Cardiac fibroblast (primary cell): Measurements from ENCODE around the gene AGMO.

ENCODE experiments used
- DNase-seq, 2 donors: peaks; one replicate each; pipeline versions ENCODE4 v3.0.0 to v3.0.0-alpha.2; 2010; ENCODE audit warnings: low read depth in 2 of 2
- H3K4me3 ChIP-seq, 2 donors: replicated peaks in 1 of 2; 1 replicate in 1 of 2; 2 replicates in 1 of 2; pipeline ENCODE4 v1.5.1; 2011; ENCODE audit warnings: low read depth in 2 of 2, low read length in 2 of 2, mild to moderate bottlenecking in 2 of 2, moderate library complexity in 1 of 2
- TF ChIP-seq, protein P1 (sequence below): IDR thresholded peaks from one replicate; pipeline ENCODE4 v1.5.1; 2011; ENCODE audit warnings: low read depth, mild to moderate bottlenecking, low read length, inconsistent platforms

The AGMO gene

DNA sequence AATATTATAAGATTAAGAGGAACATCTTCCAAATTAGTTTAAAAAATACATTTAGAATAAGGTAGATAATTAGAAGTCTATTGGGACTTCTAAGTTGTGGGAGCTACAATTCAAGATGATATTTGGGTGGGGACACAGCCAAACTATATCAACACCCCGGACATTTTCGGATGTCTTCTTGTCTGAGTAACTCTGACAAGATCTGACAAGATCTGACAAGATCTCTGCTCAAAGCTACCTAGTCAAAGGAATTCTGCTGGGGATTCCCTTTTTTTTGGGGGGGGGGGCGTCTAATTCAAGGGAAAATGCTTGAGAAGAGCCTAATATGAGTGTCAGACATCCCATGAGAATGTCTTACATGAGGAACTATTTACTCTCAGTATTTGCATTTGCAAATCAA, 5.2 kb upstream of the AGMO start:
- no peak for DNase-seq
- TF ChIP-seq, protein P1, sequence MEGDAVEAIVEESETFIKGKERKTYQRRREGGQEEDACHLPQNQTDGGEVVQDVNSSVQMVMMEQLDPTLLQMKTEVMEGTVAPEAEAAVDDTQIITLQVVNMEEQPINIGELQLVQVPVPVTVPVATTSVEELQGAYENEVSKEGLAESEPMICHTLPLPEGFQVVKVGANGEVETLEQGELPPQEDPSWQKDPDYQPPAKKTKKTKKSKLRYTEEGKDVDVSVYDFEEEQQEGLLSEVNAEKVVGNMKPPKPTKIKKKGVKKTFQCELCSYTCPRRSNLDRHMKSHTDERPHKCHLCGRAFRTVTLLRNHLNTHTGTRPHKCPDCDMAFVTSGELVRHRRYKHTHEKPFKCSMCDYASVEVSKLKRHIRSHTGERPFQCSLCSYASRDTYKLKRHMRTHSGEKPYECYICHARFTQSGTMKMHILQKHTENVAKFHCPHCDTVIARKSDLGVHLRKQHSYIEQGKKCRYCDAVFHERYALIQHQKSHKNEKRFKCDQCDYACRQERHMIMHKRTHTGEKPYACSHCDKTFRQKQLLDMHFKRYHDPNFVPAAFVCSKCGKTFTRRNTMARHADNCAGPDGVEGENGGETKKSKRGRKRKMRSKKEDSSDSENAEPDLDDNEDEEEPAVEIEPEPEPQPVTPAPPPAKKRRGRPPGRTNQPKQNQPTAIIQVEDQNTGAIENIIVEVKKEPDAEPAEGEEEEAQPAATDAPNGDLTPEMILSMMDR: no peak
- no peak overlapping the region for H3K4me3 ChIP-seq

DNA sequence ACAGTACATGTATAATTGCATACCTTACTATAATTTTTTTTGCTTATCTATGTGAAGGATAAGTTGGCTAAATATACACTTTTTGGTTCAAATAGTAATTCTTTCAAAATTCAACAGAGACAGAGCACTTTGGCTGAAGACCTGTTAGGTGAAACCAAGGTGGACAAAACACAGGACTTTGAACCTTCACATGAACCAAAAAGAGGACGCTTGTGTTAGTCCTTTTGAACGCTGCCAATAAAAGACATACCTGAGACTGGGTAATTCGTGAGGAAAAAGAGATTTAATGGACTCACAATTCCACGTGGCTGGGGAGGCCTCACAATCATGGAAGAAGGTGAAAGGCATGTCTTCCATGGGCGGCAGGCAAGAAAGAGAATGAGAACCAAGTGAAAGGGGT, 4.7 kb upstream of the AGMO start:
- TF ChIP-seq, protein P1: no peak
- no peak overlapping the region for H3K4me3 ChIP-seq
- no peak for DNase-seq

DNA sequence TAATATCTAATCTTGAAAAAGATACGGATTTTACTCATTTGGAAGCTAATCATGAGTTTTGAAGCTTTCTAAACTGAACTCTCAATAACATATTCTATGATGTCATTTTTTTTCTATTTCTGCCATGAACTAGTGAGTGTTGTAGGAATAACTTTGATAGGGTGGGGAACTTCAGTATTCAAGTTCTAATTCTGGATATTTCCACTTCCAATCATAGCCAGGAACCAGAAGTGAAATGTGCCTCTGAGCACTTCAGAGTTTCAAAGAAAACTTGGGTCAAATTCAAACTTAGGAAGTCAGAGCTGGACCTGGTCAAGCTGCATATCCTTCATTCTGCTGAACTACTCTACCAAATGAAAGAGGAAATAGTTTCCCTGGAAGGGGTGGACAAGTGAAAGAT, 847 bp downstream of the AGMO start:
- DNase-seq: peak in 1 of 2 donors; percentile 40
- peak overlapping the region in 1 of 2 donors; percentile 51 for H3K4me3 ChIP-seq
- TF ChIP-seq, protein P1: no peak

DNA sequence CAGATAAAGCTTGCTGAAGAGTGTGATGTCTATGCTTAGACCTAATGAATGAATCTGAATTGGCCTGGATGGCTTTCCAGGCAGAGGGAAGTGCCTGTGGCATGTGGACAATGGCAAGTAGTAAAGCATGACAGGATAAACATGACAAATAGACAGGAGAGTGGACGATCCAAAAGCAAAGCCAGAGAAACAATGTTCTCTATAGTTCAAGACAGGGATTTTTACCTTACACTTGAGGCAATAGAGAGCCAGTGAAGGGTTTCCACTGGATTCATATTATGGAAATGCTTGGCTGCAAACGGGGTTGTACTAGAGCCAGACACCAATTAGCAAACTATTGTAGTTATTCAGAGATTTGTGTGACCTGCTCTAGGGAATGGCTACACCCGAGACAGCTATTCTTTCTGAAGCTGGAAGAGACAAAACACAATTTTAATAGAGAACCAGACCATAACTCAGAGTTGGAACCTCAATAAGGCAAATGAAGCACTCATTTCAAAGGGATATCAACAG, 2.3 kb downstream of the AGMO start:
- H3K4me3 ChIP-seq: no peak overlapping the region
- DNase-seq: peak in 1 of 2 donors; percentile 9

DNA sequence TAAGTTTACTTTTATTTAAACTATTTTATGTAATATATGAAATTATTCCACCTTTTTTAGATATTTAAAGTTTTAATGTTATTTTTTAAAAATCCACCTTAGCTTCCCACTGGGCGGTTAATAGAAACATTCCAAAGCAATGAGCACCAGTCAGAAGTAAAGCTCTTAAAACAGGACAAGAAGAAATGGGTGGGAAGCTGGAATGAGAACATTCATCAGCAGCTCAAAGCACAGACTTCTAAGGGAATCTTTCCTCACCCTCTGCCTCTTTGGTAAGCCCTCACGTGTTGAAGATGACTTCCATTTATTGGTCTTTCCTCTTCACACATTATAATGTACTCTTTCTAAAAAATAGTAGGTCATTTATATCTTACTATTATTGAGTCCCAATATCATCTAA, 3.1 kb downstream of the AGMO start:
- no peak overlapping the region for H3K4me3 ChIP-seq
- DNase-seq: peak in 1 of 2 donors; percentile 88
- TF ChIP-seq, protein P1: no peak

More for the DNA sequence above, 2.3 kb downstream of the AGMO start:
- TF ChIP-seq, protein P1: no peak

DNA sequence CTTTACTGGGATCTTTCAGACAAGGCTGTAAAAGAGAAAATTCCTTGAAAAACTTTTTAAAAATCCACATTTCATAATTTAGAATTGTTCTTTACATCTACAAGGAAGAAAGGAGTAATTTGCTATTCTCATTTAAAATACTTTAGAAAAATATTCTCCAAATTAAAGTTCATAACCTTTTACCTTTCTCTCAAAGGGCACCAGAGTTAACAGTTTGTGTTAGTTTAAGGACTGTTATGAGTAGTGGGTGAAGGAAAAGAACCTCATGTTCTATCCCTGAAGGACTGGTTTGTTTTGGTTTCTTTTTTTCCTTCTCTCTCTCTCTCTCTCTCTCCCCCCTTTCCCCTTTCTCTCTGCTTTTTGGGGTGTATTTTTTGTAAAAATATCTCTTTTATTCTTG, 4.1 kb downstream of the AGMO start:
- peak in 1 of 2 donors; percentile 40 for DNase-seq
- peak overlapping the region in 1 of 2 donors; percentile 6 for H3K4me3 ChIP-seq
- TF ChIP-seq, protein P1: no peak

DNA sequence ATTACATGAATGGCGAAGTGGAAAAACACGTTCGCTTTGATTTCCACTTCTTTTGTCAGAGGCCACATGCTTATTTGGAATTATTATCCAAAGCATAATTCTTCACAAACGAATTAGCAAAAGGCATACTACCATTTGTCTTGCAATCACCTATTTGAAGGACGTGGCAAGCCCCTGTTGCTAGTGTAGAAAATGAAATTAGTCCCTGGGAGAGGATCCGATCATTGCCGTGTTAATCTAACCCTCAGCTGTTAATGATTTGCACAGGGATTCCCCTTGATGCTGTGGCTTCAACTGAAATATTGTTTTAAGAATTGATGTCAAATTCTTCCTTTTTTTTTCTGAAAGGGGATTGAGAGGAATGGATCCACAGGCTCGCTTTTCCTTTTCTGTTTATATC, 4.6 kb downstream of the AGMO start:
- DNase-seq: peak in 1 of 2 donors; percentile 40
- peak overlapping the region in 1 of 2 donors; percentile 24 for H3K4me3 ChIP-seq
- TF ChIP-seq, protein P1: no peak
